Stomach (tissue), 9 donors: Measurements from ENCODE around the gene HTN1. TPM values are rescaled to one million over a fixed set of nuclear protein-coding genes. Genes with fewer than 3 reads are reported as not detected.
"Not testable (repeated sequence)": the region's sequence is repeated elsewhere in the genome, so short reads cannot be mapped to it uniquely, and the experiment has no call there.

ENCODE experiments used
- DNase-seq, 2 donors: peaks; one replicate each; pipeline versions ENCODE4 v3.0.0 to v3.0.0-alpha.2; 2013 to 2019
- H3K27ac ChIP-seq, 5 donors: fragments of 200-600 bp in 4 of 5; sonication (generic) in 4 of 5; one replicate each; pipeline ENCODE4 v1.5.1; 2013 to 2019; ENCODE audit warnings: mild to moderate bottlenecking in 1 of 5, moderate library complexity in 1 of 5
- H3K27me3 ChIP-seq, 3 donors: fragments of 200-600 bp; sonication (generic); one replicate each; pipeline ENCODE4 v1.5.1; 2017 to 2019; ENCODE audit warnings: mixed run types in 1 of 3
- H3K36me3 ChIP-seq, 4 donors: fragments of 200-600 bp; sonication (generic); 1 replicate in 3 of 4; 2 replicates in 1 of 4; pipeline ENCODE4 v1.5.1; 2016 to 2019
- H3K4me1 ChIP-seq, 4 donors: fragments of 200-600 bp; sonication (generic); one replicate each; pipeline ENCODE4 v1.5.1; 2016 to 2019
- H3K4me3 ChIP-seq, 4 donors: fragments of 200-600 bp; sonication (generic) in 3 of 4; one replicate each; pipeline ENCODE4 v1.5.1; 2016 to 2019; ENCODE audit warnings: mild to moderate bottlenecking in 1 of 4
- H3K9me3 ChIP-seq, 4 donors: fragments of 200-600 bp; sonication (generic); one replicate each; pipeline ENCODE4 v1.5.1; 2016 to 2019
- EP300 ChIP-seq: sonication (generic); formaldehyde crosslinking; IDR thresholded peaks from one replicate; pipeline ENCODE4 v1.6.1; 2017; ENCODE audit warnings: antibody characterized with exemption
- POLR2A ChIP-seq, 4 donors: fragments of 450-650 bp; IDR thresholded peaks; one replicate each; pipeline ENCODE4 v1.6.1; 2016; ENCODE audit warnings: antibody characterized with exemption in 4 of 4, control low read depth in 2 of 4, mild to moderate bottlenecking in 1 of 4, moderate library complexity in 1 of 4
- POLR2AphosphoS5 ChIP-seq, 3 donors: sonication (generic); formaldehyde crosslinking; IDR thresholded peaks; one replicate each; pipeline ENCODE4 v1.6.1; 2016; ENCODE audit warnings: antibody characterized with exemption in 3 of 3
- WGBS, 5 donors: extraction: QIAGEN DNeasy Blood & Tissue Kit in 3 of 5; methylation state at CpG; one replicate each; pipeline versions ENCODE4 v1.1.5 to v1.1.7; 2013 to 2018; 5-methylcytosine and 5-hydroxymethylcytosine counted together
- intact Hi-C: fragments of 100-400 bp; cut with DNase I; formaldehyde crosslinking; loops from one replicate; pipeline ENCODE4 v1.15.1; 2023; ENCODE audit warnings: low total_unique reads
- polyA plus RNA-seq, 3 donors: library from polyadenylated mRNA; stranded (reverse); fragments of 200-250 nt; gene quantifications; one replicate each; pipeline ENCODE4 v1.2.3, GENCODE V29; 2013
- total RNA-seq, 5 donors: library from RNA; depleted of rRNA; stranded (reverse); fragments of >200 nt; gene quantifications; one replicate each; pipeline versions ENCODE4 v1.1.0 to v1.2.3, GENCODE V29; 2014 to 2016
- TF ChIP-seq, protein P1 (sequence below), 7 experiments: fragments of 450-650 bp in 4 of 7; fragments of 200-600 bp in 3 of 7; sonication (generic) in 3 of 7; IDR thresholded peaks; one replicate each; pipeline ENCODE4 v1.5.1; 2016 to 2019; ENCODE audit warnings: antibody characterized with exemption in 7 of 7, control low read depth in 2 of 7, mild to moderate bottlenecking in 1 of 7
- donor health status: healthy with polysubstance abuse.
- donor health status: Bipolar disorder and iron deficiency.
- donor health status: healthy.

Gene HTN1
- total and polyA plus RNA-seq, 8 donors = not detected

DNA sequence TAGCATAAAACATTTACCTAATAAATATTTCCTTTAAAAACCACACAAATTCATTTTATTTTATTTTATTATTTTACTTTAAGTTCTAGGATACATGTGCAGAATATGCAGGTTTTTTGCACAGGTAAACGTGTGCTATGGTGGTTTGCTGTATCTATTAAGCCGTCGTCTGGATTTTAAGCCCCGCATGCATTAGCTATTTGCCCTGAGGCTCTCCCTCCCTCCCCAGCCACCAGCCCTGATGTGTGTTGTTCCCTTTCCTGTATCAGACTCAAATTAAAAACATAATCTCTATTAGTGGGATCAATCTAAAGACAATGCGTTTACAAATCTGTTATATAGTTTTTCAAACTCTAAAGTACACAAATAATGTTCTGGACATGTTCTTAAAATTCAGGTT is 23.2 kb upstream of the HTN1 start:
- Histone ChIP-seq H3K4me1 (no peaks in the 10 kb centered on the region), H3K4me3 (no peak overlapping the region), H3K27me3 (no peaks in the 10 kb centered on the region), H3K36me3 (no peaks in the 10 kb centered on the region), H3K9me3 (no peaks in the 10 kb centered on the region), H3K27ac (no peak overlapping the region)
- 85 to 89% (median 88%) methylated on average over 5 of the region's 5 CpGs for WGBS, 5 donors
- intact Hi-C loops = no loop called here
- no peak for DNase-seq
- TF ChIP-seq, protein P1, sequence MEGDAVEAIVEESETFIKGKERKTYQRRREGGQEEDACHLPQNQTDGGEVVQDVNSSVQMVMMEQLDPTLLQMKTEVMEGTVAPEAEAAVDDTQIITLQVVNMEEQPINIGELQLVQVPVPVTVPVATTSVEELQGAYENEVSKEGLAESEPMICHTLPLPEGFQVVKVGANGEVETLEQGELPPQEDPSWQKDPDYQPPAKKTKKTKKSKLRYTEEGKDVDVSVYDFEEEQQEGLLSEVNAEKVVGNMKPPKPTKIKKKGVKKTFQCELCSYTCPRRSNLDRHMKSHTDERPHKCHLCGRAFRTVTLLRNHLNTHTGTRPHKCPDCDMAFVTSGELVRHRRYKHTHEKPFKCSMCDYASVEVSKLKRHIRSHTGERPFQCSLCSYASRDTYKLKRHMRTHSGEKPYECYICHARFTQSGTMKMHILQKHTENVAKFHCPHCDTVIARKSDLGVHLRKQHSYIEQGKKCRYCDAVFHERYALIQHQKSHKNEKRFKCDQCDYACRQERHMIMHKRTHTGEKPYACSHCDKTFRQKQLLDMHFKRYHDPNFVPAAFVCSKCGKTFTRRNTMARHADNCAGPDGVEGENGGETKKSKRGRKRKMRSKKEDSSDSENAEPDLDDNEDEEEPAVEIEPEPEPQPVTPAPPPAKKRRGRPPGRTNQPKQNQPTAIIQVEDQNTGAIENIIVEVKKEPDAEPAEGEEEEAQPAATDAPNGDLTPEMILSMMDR (IDR thresholded peaks at IDR 0.05) = no peak
- TF ChIP-seq POLR2A (IDR thresholded peaks at IDR 0.05) (no peak), EP300 (no peak), POLR2AphosphoS5 (IDR thresholded peaks at IDR 0.05) (no peak)

DNA sequence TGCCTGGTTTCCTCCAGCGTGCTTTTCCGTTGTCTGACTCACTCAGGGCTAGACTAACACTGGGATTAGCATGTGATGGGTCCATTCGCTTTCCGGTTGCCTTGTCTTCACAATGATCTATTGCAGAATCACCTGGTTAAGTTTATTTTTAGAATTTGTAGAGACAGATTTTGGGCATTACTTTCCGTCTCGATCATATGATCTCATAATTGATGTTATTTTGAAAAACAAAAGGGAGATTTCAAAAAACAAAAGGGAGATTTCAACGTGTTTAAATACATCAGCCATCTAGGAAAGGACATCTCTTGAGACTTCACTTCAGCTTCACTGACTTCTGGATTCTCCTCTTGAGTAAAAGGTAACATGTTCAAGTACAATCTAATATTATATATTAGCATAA is 22.1 kb upstream of the HTN1 start, which contains the start of gene HTN3:
Gene HTN3, plus strand, starts transcription at position 301 of the 400 bp plus-strand sequence. CDS start 2,282 bp downstream, outside the sequence.
- DNase-seq, H3K36me3 ChIP-seq, H3K27me3 ChIP-seq, H3K27ac ChIP-seq, H3K9me3 ChIP-seq, H3K4me3 ChIP-seq, intact Hi-C loops, H3K4me1 ChIP-seq: not testable (repeated sequence)
- 77 to 87% (median 82%) methylated on average over 5 to 7 of the region's 7 CpGs for WGBS, 5 donors

- H3K27me3 ChIP-seq, H3K4me1 ChIP-seq, H3K27ac ChIP-seq, H3K36me3 ChIP-seq, intact Hi-C loops, DNase-seq, H3K4me3 ChIP-seq: not testable (repeated sequence)
- H3K9me3 ChIP-seq = peaks cover 0 to 29% (median 18%) of the 10 kb centered on the region in 4 donors
- WGBS, 5 donors = 79 to 100% (median 89%) methylated on average over 3 to 18 of the region's 18 CpGs
Observed at GRCh38 chr4:70037559-70037958, 12.7 kb upstream of the HTN1 start.

DNA sequence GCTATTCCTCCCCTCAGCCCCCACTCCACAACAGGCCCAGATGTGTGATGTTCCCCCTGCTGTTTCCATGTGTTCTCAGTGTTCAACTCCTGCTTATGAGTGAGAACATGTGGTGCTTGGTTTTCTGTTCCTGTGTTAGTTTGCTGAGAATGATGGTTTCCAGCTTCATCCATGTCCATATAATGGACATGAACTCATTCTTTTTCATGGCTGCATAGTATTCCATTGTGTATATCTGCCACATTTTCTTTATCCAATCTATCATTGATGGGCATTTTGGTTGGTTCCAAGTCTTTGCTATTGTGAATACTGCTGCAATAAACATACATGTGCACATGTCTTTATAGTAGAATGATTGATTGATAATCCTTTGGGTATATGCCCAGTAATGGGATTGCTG is 10.3 kb upstream of the HTN1 start:
- intact Hi-C loops, DNase-seq, H3K4me1 ChIP-seq, H3K4me3 ChIP-seq, H3K36me3 ChIP-seq, H3K27ac ChIP-seq, H3K27me3 ChIP-seq: not testable (repeated sequence)
- peaks cover 0 to 29% (median 15%) of the 10 kb centered on the region in 4 donors for H3K9me3 ChIP-seq

DNA sequence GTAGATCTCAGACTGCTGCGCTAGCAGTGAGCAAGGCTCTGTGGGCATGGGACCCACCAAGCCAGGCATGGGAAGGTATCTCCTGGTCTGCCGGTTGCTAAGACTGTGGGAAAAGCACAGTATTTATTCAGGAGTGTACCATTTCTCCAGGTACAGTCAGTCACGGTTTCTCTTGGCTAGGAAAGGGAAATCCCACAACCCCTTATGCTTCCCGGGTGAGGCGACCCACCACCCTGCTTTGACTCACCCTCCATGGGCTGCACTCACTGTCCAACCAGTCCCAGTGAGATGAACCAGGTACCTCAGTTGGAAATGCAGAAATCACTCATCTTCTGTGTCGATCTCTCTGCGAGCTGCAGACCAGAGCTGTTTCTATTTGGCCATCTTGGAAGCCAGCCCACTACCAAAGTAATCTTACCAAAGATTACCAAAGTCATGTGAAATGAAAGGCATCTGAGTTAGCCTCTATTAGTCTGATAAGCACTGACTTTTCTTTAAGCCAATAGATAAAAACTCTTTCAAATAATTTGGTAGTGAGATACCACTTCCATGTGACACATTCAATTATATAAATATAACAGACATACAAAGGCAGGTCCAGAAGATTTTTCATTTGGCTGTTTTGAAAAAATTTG is 8.5 kb upstream of the HTN1 start:
- Histone ChIP-seq H3K9me3 (peaks cover 0 to 28% (median 14%) of the 10 kb centered on the region in 4 donors), H3K36me3 (no peaks in the 10 kb centered on the region), H3K4me1 (no peaks in the 10 kb centered on the region), H3K27ac (no peak overlapping the region), H3K27me3 (no peaks in the 10 kb centered on the region), H3K4me3 (no peak overlapping the region)
- DNase-seq = no peak
- intact Hi-C loops = no loop called here
- whole genome bisulfite sequencing, 5 donors = 39 to 64% (median 44%) methylated on average over 7 of the region's 7 CpGs
- TF ChIP-seq POLR2AphosphoS5 (IDR thresholded peaks at IDR 0.05) (no peak), EP300 (no peak), POLR2A (IDR thresholded peaks at IDR 0.05) (no peak)
- TF ChIP-seq, protein P1 (IDR thresholded peaks at IDR 0.05) = no peak

DNA sequence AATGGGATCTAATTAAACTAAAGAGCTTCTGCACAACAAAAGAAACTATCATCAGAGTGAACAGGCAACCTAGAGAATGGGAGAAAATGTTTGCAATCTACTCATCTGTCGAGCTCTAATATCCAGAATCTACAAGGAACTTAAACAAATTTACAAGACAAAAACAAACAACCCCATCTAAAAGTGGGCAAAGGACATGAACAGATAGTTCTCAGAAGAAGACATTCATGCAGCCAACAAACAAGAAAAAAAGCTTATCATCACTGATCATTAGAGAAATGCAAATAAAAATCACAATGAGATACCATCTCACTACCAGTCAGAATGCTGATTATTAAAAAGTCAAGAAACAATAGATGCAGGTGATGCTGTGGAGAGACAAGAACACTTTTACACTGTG is 6.3 kb downstream of the HTN1 start:
- H3K9me3 ChIP-seq, H3K27ac ChIP-seq, intact Hi-C loops, DNase-seq, H3K27me3 ChIP-seq, H3K36me3 ChIP-seq, H3K4me3 ChIP-seq, H3K4me1 ChIP-seq: not testable (repeated sequence)
- WGBS, 5 donors = 31 to 64% (median 54%) methylated on average over 1 of the region's 1 CpG
